ENCODE data around the gene TUBB2A. TPM values are rescaled to one million over a fixed set of nuclear protein-coding genes. Genes with fewer than 3 reads are reported as not detected.
A peak's percentile ranks its signal among the peaks of the same experiment; 100 is the strongest.

TUBB2A gene
- total and polyA plus RNA-seq, 2 of the 13 experiments (the other 11 are each of a cell fraction or from before 2014, with no cell fraction given) = 35.3 to 106 TPM

DNA sequence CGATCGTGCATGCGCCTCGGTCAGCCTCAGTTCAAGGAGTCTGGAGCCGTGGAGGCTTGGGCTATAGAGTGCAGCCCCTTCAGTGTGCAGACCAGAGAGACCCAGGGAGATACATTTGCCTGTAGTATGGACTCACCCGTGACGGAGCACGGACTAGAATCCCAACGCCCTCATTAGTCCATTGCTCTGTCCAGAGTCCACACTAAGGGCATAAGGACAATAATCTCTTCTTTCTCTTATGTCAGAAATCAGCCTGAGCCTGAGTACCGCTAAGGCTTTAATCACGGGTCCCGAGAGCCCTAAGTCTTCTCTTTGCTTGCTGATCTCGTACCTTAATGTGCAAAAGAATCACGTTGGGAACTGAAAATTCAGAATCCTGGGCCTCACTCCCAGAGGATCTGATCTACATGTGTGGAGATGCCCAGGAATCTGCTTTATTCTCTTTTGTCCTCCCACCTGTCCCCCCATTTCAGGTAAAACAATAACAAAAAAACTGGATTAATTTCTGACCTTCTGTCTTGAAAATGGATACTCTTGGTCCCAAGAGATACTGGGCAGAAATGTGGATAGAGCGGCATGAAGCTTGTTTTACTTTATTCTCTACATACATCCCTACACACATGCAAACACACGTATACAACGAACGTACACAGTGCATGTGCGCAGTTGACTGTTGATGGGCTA, 38.2 kb downstream of the TUBB2A start (continued):
- TF ChIP-seq, protein P1, sequence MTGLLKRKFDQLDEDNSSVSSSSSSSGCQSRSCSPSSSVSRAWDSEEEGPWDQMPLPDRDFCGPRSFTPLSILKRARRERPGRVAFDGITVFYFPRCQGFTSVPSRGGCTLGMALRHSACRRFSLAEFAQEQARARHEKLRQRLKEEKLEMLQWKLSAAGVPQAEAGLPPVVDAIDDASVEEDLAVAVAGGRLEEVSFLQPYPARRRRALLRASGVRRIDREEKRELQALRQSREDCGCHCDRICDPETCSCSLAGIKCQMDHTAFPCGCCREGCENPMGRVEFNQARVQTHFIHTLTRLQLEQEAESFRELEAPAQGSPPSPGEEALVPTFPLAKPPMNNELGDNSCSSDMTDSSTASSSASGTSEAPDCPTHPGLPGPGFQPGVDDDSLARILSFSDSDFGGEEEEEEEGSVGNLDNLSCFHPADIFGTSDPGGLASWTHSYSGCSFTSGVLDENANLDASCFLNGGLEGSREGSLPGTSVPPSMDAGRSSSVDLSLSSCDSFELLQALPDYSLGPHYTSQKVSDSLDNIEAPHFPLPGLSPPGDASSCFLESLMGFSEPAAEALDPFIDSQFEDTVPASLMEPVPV (CRISPR knock-in tag; IDR thresholded peaks at IDR 0.05) = no peak
- TF ChIP-seq SUZ12 (IDR thresholded peaks at IDR 0.05; ENCODE audit: low read depth, low read length) = no peak
- TF ChIP-seq DDIT3 (CRISPR knock-in tag; IDR thresholded peaks at IDR 0.05) = no peak
- TF ChIP-seq, protein P2, sequence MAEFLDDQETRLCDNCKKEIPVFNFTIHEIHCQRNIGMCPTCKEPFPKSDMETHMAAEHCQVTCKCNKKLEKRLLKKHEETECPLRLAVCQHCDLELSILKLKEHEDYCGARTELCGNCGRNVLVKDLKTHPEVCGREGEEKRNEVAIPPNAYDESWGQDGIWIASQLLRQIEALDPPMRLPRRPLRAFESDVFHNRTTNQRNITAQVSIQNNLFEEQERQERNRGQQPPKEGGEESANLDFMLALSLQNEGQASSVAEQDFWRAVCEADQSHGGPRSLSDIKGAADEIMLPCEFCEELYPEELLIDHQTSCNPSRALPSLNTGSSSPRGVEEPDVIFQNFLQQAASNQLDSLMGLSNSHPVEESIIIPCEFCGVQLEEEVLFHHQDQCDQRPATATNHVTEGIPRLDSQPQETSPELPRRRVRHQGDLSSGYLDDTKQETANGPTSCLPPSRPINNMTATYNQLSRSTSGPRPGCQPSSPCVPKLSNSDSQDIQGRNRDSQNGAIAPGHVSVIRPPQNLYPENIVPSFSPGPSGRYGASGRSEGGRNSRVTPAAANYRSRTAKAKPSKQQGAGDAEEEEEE (CRISPR knock-in tag; IDR thresholded peaks at IDR 0.05; ENCODE audit: borderline replicate concordance) = no peak
- no peak for TF ChIP-seq ZFP36L2 (CRISPR knock-in tag; IDR thresholded peaks at IDR 0.05)
- no peak for TF ChIP-seq ASH2L (IDR thresholded peaks at IDR 0.05; ENCODE audit: insufficient read length, low read depth, low read length)
- TF ChIP-seq TERF1 (CRISPR knock-in tag; IDR thresholded peaks at IDR 0.05) = no peak
- TF ChIP-seq, protein P3, sequence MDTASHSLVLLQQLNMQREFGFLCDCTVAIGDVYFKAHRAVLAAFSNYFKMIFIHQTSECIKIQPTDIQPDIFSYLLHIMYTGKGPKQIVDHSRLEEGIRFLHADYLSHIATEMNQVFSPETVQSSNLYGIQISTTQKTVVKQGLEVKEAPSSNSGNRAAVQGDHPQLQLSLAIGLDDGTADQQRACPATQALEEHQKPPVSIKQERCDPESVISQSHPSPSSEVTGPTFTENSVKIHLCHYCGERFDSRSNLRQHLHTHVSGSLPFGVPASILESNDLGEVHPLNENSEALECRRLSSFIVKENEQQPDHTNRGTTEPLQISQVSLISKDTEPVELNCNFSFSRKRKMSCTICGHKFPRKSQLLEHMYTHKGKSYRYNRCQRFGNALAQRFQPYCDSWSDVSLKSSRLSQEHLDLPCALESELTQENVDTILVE (CRISPR knock-in tag; IDR thresholded peaks at IDR 0.05) = no peak
- no peak for TF ChIP-seq ZNF619 (CRISPR knock-in tag; IDR thresholded peaks at IDR 0.05)
- TF ChIP-seq ZNF562 (CRISPR knock-in tag; IDR thresholded peaks at IDR 0.05; ENCODE audit: borderline replicate concordance) = no peak
- no peak for TF ChIP-seq ZIK1 (CRISPR knock-in tag; IDR thresholded peaks at IDR 0.05; ENCODE audit: borderline replicate concordance, low read depth)
- peak; percentile 21; the same call in 1 of the 2 replicates for TF ChIP-seq ARNTL (CRISPR knock-in tag; IDR thresholded peaks at IDR 0.05)
- no peak for TF ChIP-seq ZNF33B (CRISPR knock-in tag; IDR thresholded peaks at IDR 0.05)
- 0 out of 2 replicates have a peak, but pooled peaks have one; percentile 16 for TF ChIP-seq ZSCAN22 (CRISPR knock-in tag; IDR thresholded peaks at IDR 0.05)
- no peak for TF ChIP-seq LCORL (IDR thresholded peaks at IDR 0.05)
- TF ChIP-seq LCORL (CRISPR knock-in tag; IDR thresholded peaks at IDR 0.05) = no peak
- 0 out of 2 replicates have a peak, but pooled peaks have one; percentile 25 for TF ChIP-seq ZSCAN20 (CRISPR knock-in tag; IDR thresholded peaks at IDR 0.05; ENCODE audit: borderline replicate concordance)
- TF ChIP-seq TARDBP (CRISPR knock-in tag; IDR thresholded peaks at IDR 0.05) = no peak; the same call in 1 of the 2 replicates
- TF ChIP-seq RBM22 (optimal IDR thresholded peaks at IDR 0.05; ENCODE audit: low read length) = peak; percentile 29
- no peak for TF ChIP-seq PHF20 (CRISPR knock-in tag; IDR thresholded peaks at IDR 0.05)
- TF ChIP-seq SRF (IDR thresholded peaks at IDR 0.05; ENCODE audit: low read depth, low read length) = no peak

Measured in HepG2 (cell line).